WTC11 (cell line): ENCODE results near the gene JAZF1. TPM values are rescaled to one million over a fixed set of nuclear protein-coding genes. Genes with fewer than 3 reads are reported as not detected.

Experiments used
- ATAC-seq: fragments of 200-7000 bp; cut with Tn5 transposase; 2 replicates; pipeline ENCODE4 v1.10.0; 2021; ENCODE audit warnings: mild to moderate bottlenecking, moderate library complexity
- CTCF ChIA-PET: fragments of 300-600 bp; sonication (Branson Sonifier 250); formaldehyde crosslinking; loops from one replicate; lab custom pipeline; 2021; ENCODE audit warnings: antibody characterized with exemption; lab: Charles Lee
- POLR2A ChIA-PET: fragments of 350-600 bp; sonication (Branson Sonifier 250); formaldehyde crosslinking; loops from one replicate; lab custom pipeline; 2021; ENCODE audit warnings: antibody characterized with exemption; lab: Charles Lee
- DNase-seq: peaks from one replicate; pipeline ENCODE4 v3.0.0; 2021; ENCODE audit warnings: low spot score
- H3K27ac Mint-ChIP-seq: 2 replicates; pipeline ENCODE4 v1.8.0; 2021; ENCODE audit warnings: mixed read lengths
- H3K27me3 Mint-ChIP-seq: 2 replicates; pipeline ENCODE4 v1.8.0; 2021; ENCODE audit warnings: low read depth, mild to moderate bottlenecking, moderate library complexity, mixed read lengths
- H3K36me3 Mint-ChIP-seq: 2 replicates; pipeline ENCODE4 v1.8.0; 2021; ENCODE audit warnings: mixed read lengths
- H3K4me1 Mint-ChIP-seq: 2 replicates; pipeline ENCODE4 v1.8.0; 2022; ENCODE audit warnings: mixed read lengths
- H3K4me3 Mint-ChIP-seq: 2 replicates; pipeline ENCODE4 v1.8.0; 2021; ENCODE audit warnings: mild to moderate bottlenecking, moderate library complexity, mixed read lengths
- H3K9me3 Mint-ChIP-seq: 2 replicates; pipeline ENCODE4 v1.8.0; 2021; ENCODE audit warnings: mixed read lengths
- ARID4B ChIP-seq: sonication (generic); formaldehyde crosslinking; IDR thresholded peaks from 2 replicates; pipeline ENCODE4 v1.8.0; 2023; ENCODE audit warnings: missing genetic modification reagents, mild to moderate bottlenecking, borderline replicate concordance
- ATF2 ChIP-seq: sonication (generic); formaldehyde crosslinking; IDR thresholded peaks from 2 replicates; pipeline ENCODE4 v1.8.1; 2022; ENCODE audit warnings: low read depth, missing genetic modification reagents, borderline replicate concordance
- CDX4 ChIP-seq: fragments of 250-450 bp; sonication (Bioruptor Pico); IDR thresholded peaks from 2 replicates; pipeline ENCODE4 v1.9.0; 2021; ENCODE audit warnings: moderate library complexity, mild to moderate bottlenecking, inconsistent platforms, borderline replicate concordance
- E2F5 ChIP-seq: sonication (generic); formaldehyde crosslinking; IDR thresholded peaks from 2 replicates; pipeline ENCODE4 v1.8.1; 2022; ENCODE audit warnings: mild to moderate bottlenecking, moderate library complexity, missing genetic modification reagents
- ELF4 ChIP-seq: sonication (generic); formaldehyde crosslinking; IDR thresholded peaks from 2 replicates; pipeline ENCODE4 v1.8.1; 2022; ENCODE audit warnings: low read depth, mild to moderate bottlenecking, moderate library complexity, missing genetic modification reagents
- EMX1 ChIP-seq: fragments of 250-450 bp; sonication (Bioruptor Pico); IDR thresholded peaks from 2 replicates; pipeline ENCODE4 v1.8.0; 2021; ENCODE audit warnings: mild to moderate bottlenecking
- ESRRA ChIP-seq: sonication (generic); formaldehyde crosslinking; IDR thresholded peaks from 2 replicates; pipeline ENCODE4 v1.8.1; 2022; ENCODE audit warnings: mild to moderate bottlenecking, missing genetic modification reagents, borderline replicate concordance
- ETV6 ChIP-seq: sonication (generic); formaldehyde crosslinking; IDR thresholded peaks from 2 replicates; pipeline ENCODE4 v1.8.1; 2022; ENCODE audit warnings: mild to moderate bottlenecking, missing genetic modification reagents
- GRHL2 ChIP-seq: fragments of 250-450 bp; sonication (Bioruptor Pico); IDR thresholded peaks from 2 replicates; pipeline ENCODE4 v1.8.0; 2022; ENCODE audit warnings: mild to moderate bottlenecking, moderate library complexity; ENCODE audit not compliant: insufficient replicate concordance, severe bottlenecking
- GTF2I ChIP-seq: fragments of 250-450 bp; sonication (Bioruptor Pico); conservative IDR thresholded peaks from 2 replicates; pipeline ENCODE4 v1.4.0; 2021; ENCODE audit warnings: mild to moderate bottlenecking
- MYBL2 ChIP-seq: sonication (generic); formaldehyde crosslinking; IDR thresholded peaks from 2 replicates; pipeline ENCODE4 v1.8.1; 2023; ENCODE audit warnings: mild to moderate bottlenecking, moderate library complexity, missing genetic modification reagents
- NR3C1 ChIP-seq: sonication (generic); formaldehyde crosslinking; conservative IDR thresholded peaks from 2 replicates; pipeline ENCODE4 v1.8.1; 2023; ENCODE audit warnings: low read depth, mild to moderate bottlenecking, missing genetic modification reagents
- OVOL2 ChIP-seq: fragments of 250-450 bp; sonication (Bioruptor Pico); IDR thresholded peaks from 2 replicates; pipeline ENCODE4 v1.9.0; 2021; ENCODE audit warnings: mild to moderate bottlenecking, borderline replicate concordance
- PRRX2 ChIP-seq: fragments of 250-450 bp; sonication (Bioruptor Pico); IDR thresholded peaks from 2 replicates; pipeline ENCODE4 v1.8.0; 2021; ENCODE audit warnings: mild to moderate bottlenecking
- RELA ChIP-seq: sonication (generic); formaldehyde crosslinking; IDR thresholded peaks from 2 replicates; pipeline ENCODE4 v1.8.1; 2022; ENCODE audit warnings: missing genetic modification reagents, mild to moderate bottlenecking, borderline replicate concordance
- SOX15 ChIP-seq: fragments of 250-450 bp; sonication (Bioruptor Pico); IDR thresholded peaks from 2 replicates; pipeline ENCODE4 v1.9.0; 2021; ENCODE audit warnings: mild to moderate bottlenecking
- TCF7 ChIP-seq: sonication (generic); formaldehyde crosslinking; IDR thresholded peaks from 2 replicates; pipeline ENCODE4 v1.8.0; 2022; ENCODE audit warnings: mild to moderate bottlenecking, low read depth, missing genetic modification reagents, moderate library complexity
- TEAD4 ChIP-seq: sonication (generic); formaldehyde crosslinking; IDR thresholded peaks from 2 replicates; pipeline ENCODE4 v1.8.0; 2022; ENCODE audit warnings: mild to moderate bottlenecking, missing genetic modification reagents
- USF1 ChIP-seq: sonication (generic); formaldehyde crosslinking; IDR thresholded peaks from 2 replicates; pipeline ENCODE4 v1.8.0; 2022; ENCODE audit warnings: mild to moderate bottlenecking, missing genetic modification reagents
- ZBTB21 ChIP-seq: sonication (generic); formaldehyde crosslinking; IDR thresholded peaks from 2 replicates; pipeline ENCODE4 v1.8.1; 2023; ENCODE audit warnings: mild to moderate bottlenecking, missing genetic modification reagents, borderline replicate concordance
- ZNF219 ChIP-seq: sonication (generic); formaldehyde crosslinking; IDR thresholded peaks from 2 replicates; pipeline ENCODE4 v1.8.0; 2023; ENCODE audit warnings: missing genetic modification reagents, mild to moderate bottlenecking, borderline replicate concordance
- ZNF263 ChIP-seq: sonication (generic); formaldehyde crosslinking; IDR thresholded peaks from 2 replicates; pipeline ENCODE4 v1.8.1; 2022; ENCODE audit warnings: low read depth, mild to moderate bottlenecking, moderate library complexity, missing genetic modification reagents
- ZNF317 ChIP-seq: sonication (generic); formaldehyde crosslinking; IDR thresholded peaks from 2 replicates; pipeline ENCODE4 v1.8.1; 2023; ENCODE audit warnings: low read depth, mild to moderate bottlenecking, moderate library complexity, missing genetic modification reagents, borderline replicate concordance
- ZNF396 ChIP-seq: fragments of 250-450 bp; sonication (Bioruptor Pico); IDR thresholded peaks from 2 replicates; pipeline ENCODE4 v1.8.0; 2021; ENCODE audit warnings: mild to moderate bottlenecking, moderate library complexity, borderline replicate concordance
- ZNF425 ChIP-seq: fragments of 250-450 bp; sonication (Bioruptor Pico); conservative IDR thresholded peaks from 2 replicates; pipeline ENCODE4 v1.9.0; 2021; ENCODE audit warnings: mild to moderate bottlenecking
- total RNA-seq: library from RNA; stranded (reverse); gene quantifications from 3 replicates; pipeline ENCODE4 v1.2.3, GENCODE V29; 2021

JAZF1 gene
- total RNA-seq, 1 experiment from 2014 or later, result 19.0 TPM

- no peak for TF ChIP-seq ZBTB21 (CRISPR knock-in tag)
- no peak for TF ChIP-seq ZNF219
- TF ChIP-seq MYBL2, result no peak
- TF ChIP-seq TEAD4 (CRISPR knock-in tag), result no peak
- TF ChIP-seq ZNF263, result no peak
- no peak for TF ChIP-seq ATF2 (CRISPR knock-in tag)
- TF ChIP-seq ESRRA (CRISPR knock-in tag), result no peak
- TF ChIP-seq ZNF396 (CRISPR knock-in tag), result no peak
- TF ChIP-seq ELF4, result no peak
- no peak for TF ChIP-seq NR3C1 (CRISPR knock-in tag)
- no peak for TF ChIP-seq ARID4B (CRISPR knock-in tag)
These were observed 94.4 kb downstream of the JAZF1 start (continued) for GRCh38 chr7:28086198-28086597.

GRCh38 chr7:28083998-28084985 is 96.3 kb downstream of the JAZF1 start:
- ChIA-PET CTCF (interaction anchor here (1.5 to 18.4 kb wide), 3 partner anchors 9 to 23 kb away, joined by 3 to 248 read pairs (median 24); no protein-coding TSS in a partner anchor), POLR2A (no interaction called here)
- Mint-ChIP-seq H3K36me3 (no peaks in the 10 kb centered on the region), H3K9me3 (no peaks in the 10 kb centered on the region), H3K4me1 (peaks cover 30% of the 10 kb centered on the region), H3K4me3 (no peak overlapping the region), H3K27me3 (no peaks in the 10 kb centered on the region), H3K27ac (no peak overlapping the region)
- no peak for DNase-seq
- ATAC-seq, result no peak
- no peak for TF ChIP-seq ZNF219
- no peak for TF ChIP-seq PRRX2 (CRISPR knock-in tag)
- TF ChIP-seq GRHL2, result no peak
- TF ChIP-seq ETV6 (CRISPR knock-in tag), result no peak
- no peak for TF ChIP-seq ZNF425 (CRISPR knock-in tag)
- TF ChIP-seq GTF2I (CRISPR knock-in tag), result no peak
- TF ChIP-seq USF1 (CRISPR knock-in tag), result no peak
- no peak for TF ChIP-seq ZNF317 (CRISPR knock-in tag)
- no peak for TF ChIP-seq CDX4
- TF ChIP-seq SOX15, result no peak
- TF ChIP-seq E2F5 (CRISPR knock-in tag), result no peak
- no peak for TF ChIP-seq TCF7 (CRISPR knock-in tag)
- no peak for TF ChIP-seq RELA
- no peak for TF ChIP-seq EMX1 (CRISPR knock-in tag)
- no peak for TF ChIP-seq OVOL2 (CRISPR knock-in tag)
